Right atrium auricular region (tissue), 2 donors: Measurements from ENCODE around the gene CCDC187. TPM values are rescaled to one million over a fixed set of nuclear protein-coding genes. Genes with fewer than 3 reads are reported as not detected.
"Not testable (repeated sequence)": the region's sequence is repeated elsewhere in the genome, so short reads cannot be mapped to it uniquely, and the experiment has no call there.

Experiments used
- DNase-seq: peaks from one replicate; pipeline ENCODE4 v3.0.0-alpha.2; 2019; ENCODE audit warnings: low spot score
- H3K27ac ChIP-seq, 2 donors: fragments of 200-600 bp; sonication (generic); 1 replicate in 1 of 2; 2 replicates in 1 of 2; pipeline ENCODE4 v1.5.1; 2016 to 2019
- H3K27me3 ChIP-seq, 2 donors: fragments of 200-600 bp; sonication (generic); one replicate each; pipeline versions ENCODE4 v1.5.1 to v1.6.0; 2017 to 2019
- H3K36me3 ChIP-seq: fragments of 200-600 bp; sonication (generic); one replicate; pipeline ENCODE4 v1.5.1; 2016
- H3K4me1 ChIP-seq, 2 donors: fragments of 200-600 bp; sonication (generic); one replicate each; pipeline versions ENCODE4 v1.5.1 to v1.6.0; 2017 to 2019
- H3K4me3 ChIP-seq, 2 donors: fragments of 200-600 bp; sonication (generic); 1 replicate in 1 of 2; 2 replicates in 1 of 2; pipeline ENCODE4 v1.5.1; 2017 to 2019; ENCODE audit warnings: mild to moderate bottlenecking in 1 of 2, moderate library complexity in 1 of 2
- H3K9me3 ChIP-seq, 2 donors: fragments of 200-600 bp; sonication (generic); one replicate each; pipeline ENCODE4 v1.5.1; 2019
- total RNA-seq, 2 donors: library from RNA; depleted of rRNA; stranded (reverse); fragments of >200 nt; gene quantifications; one replicate each; pipeline ENCODE4 v1.1.0, GENCODE V29; 2016
- TF ChIP-seq, protein P1 (sequence below), 2 donors: fragments of 200-600 bp; sonication (generic); IDR thresholded peaks; one replicate each; pipeline ENCODE4 v1.5.1; 2019; ENCODE audit warnings: antibody characterized with exemption in 2 of 2

CCDC187 gene
- total RNA-seq, 2 donors from 2014 or later, result not detected

DNA sequence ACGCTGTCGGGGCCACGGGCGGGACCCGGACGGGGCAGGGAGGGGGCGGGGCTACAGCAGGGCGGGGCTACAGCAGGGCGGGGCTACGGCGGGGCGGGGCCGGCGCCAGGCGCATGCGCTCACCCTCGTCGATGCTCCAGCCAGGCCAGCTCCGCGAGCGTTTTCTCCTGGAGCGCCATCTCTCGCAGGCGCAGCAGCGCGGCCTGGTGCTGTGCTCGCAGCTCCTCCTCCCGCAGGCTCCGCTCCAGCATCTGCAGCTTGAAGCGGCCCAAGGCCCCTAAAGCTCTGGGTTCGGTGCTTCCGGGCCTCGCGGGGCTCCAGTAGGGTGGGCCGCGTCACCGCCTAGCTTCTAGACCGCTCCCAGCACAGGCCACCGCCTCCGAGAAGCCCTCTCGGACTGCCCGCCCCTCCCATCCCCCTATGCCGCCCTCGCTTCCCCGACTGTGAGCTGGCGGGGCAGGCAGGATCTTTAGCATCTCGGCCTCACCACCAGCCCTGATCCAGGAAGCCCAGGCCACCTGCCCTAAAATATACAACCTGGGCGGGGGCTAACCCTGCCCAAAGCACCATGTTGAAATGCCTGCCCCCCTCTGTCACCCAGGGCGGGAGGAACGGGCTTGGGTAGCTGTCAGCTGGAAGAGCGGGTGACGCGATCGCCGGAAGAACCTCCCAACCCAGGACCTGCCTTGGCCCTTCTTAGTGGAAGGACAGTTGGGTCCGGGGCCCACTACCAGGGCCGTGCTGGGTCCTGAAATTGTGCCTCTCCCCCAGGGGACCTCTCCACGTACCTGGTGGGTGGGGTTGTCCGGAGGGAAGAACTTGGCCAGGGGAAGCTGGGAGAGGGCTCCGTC, 36.4 kb downstream of the CCDC187 start:
- peaks cover 0 to 7% of the 10 kb centered on the region in 2 donors for H3K4me1 ChIP-seq
- H3K27ac ChIP-seq, result no peak overlapping the region
- H3K36me3 ChIP-seq, result no peaks in the 10 kb centered on the region

DNA sequence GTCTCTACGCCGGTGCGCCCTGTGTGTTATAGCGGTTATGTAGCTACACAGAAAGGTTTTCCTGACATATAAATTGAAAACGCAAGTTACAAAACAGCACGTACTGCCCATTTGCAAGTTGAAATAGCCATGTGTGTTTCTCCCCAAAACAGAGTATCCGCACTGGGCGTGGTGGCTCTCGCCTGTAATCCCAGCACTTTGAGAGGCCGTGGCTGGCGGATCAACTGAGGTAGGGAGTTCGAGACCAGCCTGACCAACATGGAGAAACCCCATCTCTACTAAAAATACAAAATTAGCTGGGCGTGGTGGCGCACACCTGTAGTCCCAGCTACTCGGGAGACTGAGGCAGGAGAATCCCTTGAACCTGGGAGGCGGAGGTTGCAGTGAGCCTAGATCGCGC, 37.3 kb downstream of the CCDC187 start:
- not testable (repeated sequence) for H3K4me1 ChIP-seq, H3K36me3 ChIP-seq, DNase-seq, H3K27ac ChIP-seq, H3K27me3 ChIP-seq, H3K9me3 ChIP-seq
- peak overlapping the region in 1 of 2 donors; percentile 52 for H3K4me3 ChIP-seq

More for the DNA sequence above, 36.4 kb downstream of the CCDC187 start:
- H3K27me3 ChIP-seq, result no peaks in the 10 kb centered on the region
- TF ChIP-seq, protein P1, sequence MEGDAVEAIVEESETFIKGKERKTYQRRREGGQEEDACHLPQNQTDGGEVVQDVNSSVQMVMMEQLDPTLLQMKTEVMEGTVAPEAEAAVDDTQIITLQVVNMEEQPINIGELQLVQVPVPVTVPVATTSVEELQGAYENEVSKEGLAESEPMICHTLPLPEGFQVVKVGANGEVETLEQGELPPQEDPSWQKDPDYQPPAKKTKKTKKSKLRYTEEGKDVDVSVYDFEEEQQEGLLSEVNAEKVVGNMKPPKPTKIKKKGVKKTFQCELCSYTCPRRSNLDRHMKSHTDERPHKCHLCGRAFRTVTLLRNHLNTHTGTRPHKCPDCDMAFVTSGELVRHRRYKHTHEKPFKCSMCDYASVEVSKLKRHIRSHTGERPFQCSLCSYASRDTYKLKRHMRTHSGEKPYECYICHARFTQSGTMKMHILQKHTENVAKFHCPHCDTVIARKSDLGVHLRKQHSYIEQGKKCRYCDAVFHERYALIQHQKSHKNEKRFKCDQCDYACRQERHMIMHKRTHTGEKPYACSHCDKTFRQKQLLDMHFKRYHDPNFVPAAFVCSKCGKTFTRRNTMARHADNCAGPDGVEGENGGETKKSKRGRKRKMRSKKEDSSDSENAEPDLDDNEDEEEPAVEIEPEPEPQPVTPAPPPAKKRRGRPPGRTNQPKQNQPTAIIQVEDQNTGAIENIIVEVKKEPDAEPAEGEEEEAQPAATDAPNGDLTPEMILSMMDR (IDR thresholded peaks at IDR 0.05), result peak in 1 of 2 donors; percentile 51
- peak; percentile 76 for DNase-seq
- peak overlapping the region; percentile 30 to 52 for H3K4me3 ChIP-seq
- no peaks in the 10 kb centered on the region for H3K9me3 ChIP-seq

DNA sequence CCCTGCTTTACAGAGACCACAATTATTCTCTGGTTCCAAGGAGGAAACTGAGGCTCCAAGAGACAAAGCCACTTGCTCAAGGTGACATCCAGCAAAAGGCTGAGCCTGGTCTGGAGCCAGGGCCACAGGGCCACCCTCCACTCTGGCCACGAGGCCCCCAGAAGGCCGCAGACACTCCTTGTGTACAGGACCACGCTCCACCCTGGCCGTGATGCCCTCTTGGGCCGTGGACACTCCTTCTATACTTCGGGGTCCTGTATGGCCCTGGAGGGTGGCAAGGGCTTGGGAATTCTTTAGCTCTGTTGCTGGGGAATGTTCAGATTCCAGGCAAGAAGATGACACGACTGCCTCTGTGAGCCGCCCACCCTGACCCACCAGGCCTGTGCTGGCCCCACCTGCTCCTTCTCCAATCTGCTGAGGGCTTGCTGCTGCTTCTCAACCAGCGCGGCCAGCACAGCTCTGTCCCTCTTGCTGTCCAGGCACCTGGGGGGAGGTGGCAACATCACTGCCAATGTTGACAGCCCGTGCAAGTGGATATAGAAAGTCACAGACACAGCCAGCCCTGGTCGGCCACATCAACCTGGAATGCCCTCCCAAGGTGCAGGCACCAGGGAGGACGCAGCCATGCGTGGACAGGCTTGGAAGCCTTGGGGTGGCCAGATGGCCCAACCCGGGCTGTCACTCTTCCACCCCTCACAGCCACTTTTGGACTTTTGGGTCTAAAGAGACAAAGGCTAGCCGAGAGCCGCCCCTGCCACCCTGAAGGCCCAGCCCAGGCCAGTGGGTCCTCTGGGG, 38.1 kb downstream of the CCDC187 start:
- Histone ChIP-seq H3K27ac (no peak overlapping the region), H3K36me3 (no peaks in the 10 kb centered on the region), H3K9me3 (no peaks in the 10 kb centered on the region), H3K27me3 (no peaks in the 10 kb centered on the region), H3K4me3 (no peak overlapping the region), H3K4me1 (peaks cover 0 to 7% of the 10 kb centered on the region in 2 donors)
- DNase-seq, result no peak
- TF ChIP-seq, protein P1 (IDR thresholded peaks at IDR 0.05), result no peak

DNA sequence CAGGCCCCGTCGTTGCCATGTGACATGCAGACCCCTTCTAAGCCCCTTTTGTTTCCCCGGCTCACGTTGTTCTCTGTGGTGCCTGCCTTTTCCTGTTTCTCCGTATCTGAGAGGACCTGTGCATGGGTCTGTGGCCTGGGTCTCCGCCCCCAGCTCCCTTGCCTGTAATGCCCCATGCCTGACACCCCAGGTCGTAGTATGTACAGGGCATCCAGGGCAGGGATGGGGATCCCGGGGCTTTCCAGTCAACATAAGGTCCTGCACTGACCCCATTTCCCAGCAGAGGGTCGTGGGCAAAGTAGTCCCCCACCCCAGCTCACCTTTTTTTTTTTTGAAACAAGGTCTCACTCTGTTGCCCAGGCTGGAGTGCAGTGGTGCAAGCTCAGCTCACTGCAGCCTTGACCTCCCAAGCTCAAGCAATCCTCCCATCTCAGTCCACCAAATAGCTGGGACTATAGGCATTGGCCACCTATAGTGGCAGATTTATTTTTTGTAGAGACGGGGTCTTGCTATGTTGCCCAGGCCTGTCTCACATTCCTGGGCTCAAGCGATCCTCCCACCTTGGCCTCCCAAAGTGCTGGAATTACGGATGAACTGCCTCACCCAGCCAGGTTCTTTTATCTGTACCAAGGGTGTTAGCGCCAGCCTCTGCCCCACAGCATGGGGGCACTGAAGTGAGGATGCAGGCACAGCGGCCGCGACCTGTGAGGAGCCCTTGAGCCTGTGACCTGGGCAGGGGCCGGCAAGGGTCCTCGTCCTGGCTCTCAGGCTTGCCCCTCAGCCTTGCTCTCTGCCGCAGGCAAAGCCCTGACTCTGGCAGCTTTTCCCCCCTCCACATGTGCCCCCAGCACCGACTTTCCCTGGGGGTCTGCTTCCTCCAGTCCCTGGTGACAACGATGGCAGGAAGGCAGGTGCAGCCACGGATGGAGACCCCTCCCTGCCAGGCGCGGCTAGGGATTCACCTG, 39.2 kb downstream of the CCDC187 start:
- Histone ChIP-seq H3K4me1 (peaks cover 0 to 7% of the 10 kb centered on the region in 2 donors), H3K4me3 (no peak overlapping the region), H3K9me3 (no peaks in the 10 kb centered on the region), H3K27me3 (no peaks in the 10 kb centered on the region), H3K27ac (no peak overlapping the region), H3K36me3 (no peaks in the 10 kb centered on the region)
- DNase-seq, result no peak
- TF ChIP-seq, protein P1 (IDR thresholded peaks at IDR 0.05), result no peak

DNA sequence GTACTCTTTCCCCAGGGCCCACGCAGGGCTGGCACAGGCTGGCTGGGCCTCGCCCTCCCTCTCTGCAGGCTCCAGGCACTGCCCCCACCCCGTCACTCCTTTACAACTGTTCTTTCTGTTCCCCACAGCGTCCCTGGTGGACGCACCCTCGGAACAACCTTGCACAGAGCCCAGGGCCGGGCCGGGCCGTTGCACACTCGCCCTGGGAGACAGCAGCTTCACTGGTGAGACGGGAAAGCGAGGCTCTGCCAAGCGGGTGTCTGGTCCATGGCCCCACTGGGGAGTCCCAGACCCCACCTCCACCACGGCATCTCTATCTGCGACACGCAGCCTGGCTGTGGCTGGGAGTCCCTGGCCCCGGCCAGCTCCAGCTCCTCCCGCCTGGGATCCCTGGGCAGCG, 39.9 kb downstream of the CCDC187 start:
- Histone ChIP-seq H3K27me3 (no peaks in the 10 kb centered on the region), H3K4me3 (no peak overlapping the region), H3K9me3 (no peaks in the 10 kb centered on the region), H3K36me3 (no peaks in the 10 kb centered on the region), H3K4me1 (peaks cover 0 to 7% of the 10 kb centered on the region in 2 donors), H3K27ac (no peak overlapping the region)
- DNase-seq, result no peak
- TF ChIP-seq, protein P1 (IDR thresholded peaks at IDR 0.05), result no peak
